Loucy (cell line): ENCODE results near the gene MACO1.

Experiments
- EZH2phosphoT487 ChIP-seq: fragments of 200-600 bp; IDR thresholded peaks from 2 replicates; pipeline ENCODE4 v1.6.1; 2018; ENCODE audit warnings: antibody characterized with exemption, mild to moderate bottlenecking, moderate library complexity, borderline replicate concordance
- TF ChIP-seq, protein P1 (sequence below): fragments of 200-600 bp; sonication (generic); conservative IDR thresholded peaks from 2 replicates; pipeline ENCODE4 v1.5.1; 2014; ENCODE audit warnings: mild to moderate bottlenecking, antibody characterized with exemption, low read length

GRCh38 chr1:25467193-25467592, 36.5 kb downstream of the MACO1 start:
- TF ChIP-seq, protein P1, sequence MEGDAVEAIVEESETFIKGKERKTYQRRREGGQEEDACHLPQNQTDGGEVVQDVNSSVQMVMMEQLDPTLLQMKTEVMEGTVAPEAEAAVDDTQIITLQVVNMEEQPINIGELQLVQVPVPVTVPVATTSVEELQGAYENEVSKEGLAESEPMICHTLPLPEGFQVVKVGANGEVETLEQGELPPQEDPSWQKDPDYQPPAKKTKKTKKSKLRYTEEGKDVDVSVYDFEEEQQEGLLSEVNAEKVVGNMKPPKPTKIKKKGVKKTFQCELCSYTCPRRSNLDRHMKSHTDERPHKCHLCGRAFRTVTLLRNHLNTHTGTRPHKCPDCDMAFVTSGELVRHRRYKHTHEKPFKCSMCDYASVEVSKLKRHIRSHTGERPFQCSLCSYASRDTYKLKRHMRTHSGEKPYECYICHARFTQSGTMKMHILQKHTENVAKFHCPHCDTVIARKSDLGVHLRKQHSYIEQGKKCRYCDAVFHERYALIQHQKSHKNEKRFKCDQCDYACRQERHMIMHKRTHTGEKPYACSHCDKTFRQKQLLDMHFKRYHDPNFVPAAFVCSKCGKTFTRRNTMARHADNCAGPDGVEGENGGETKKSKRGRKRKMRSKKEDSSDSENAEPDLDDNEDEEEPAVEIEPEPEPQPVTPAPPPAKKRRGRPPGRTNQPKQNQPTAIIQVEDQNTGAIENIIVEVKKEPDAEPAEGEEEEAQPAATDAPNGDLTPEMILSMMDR = no peak
- no peak for TF ChIP-seq EZH2phosphoT487
